H54 (cell line): Measurements from ENCODE around the gene PDE8A.

Experiments used
- DNase-seq: peaks from one replicate; pipeline ENCODE4 v3.0.0; 2011; ENCODE audit warnings: low spot score, mixed read lengths; ENCODE audit not compliant: insufficient read length
- FAIRE-seq: peaks from 3 replicates; lab custom pipeline; 2011; peaks lifted over from hg19 to GRCh38; lab: Jason Lieb, UNC
- POLR2A ChIP-seq: IDR thresholded peaks from 2 replicates; pipeline ENCODE4 v1.6.1; 2011; ENCODE audit warnings: low read depth, mild to moderate bottlenecking, low read length

The PDE8A gene

GRCh38 chr15:85120351-85121113 lies 138.9 kb downstream of the PDE8A start:
- FAIRE-seq, result no peak

GRCh38 chr15:85124173-85124572 lies 142.5 kb downstream of the PDE8A start:
- DNase-seq, result no peak
- no peak for FAIRE-seq
- TF ChIP-seq POLR2A, result no peak

More at GRCh38 chr15:85120351-85121113, 138.9 kb downstream of the PDE8A start:
- no peak for TF ChIP-seq POLR2A
- DNase-seq, result no peak

GRCh38 chr15:85125056-85125661 lies 143.5 kb downstream of the PDE8A start:
- DNase-seq, result peak; percentile 25
- no peak for TF ChIP-seq POLR2A
- no peak for FAIRE-seq

- no peak for FAIRE-seq
- DNase-seq, result no peak
- no peak for TF ChIP-seq POLR2A
These were observed 147.0 kb downstream of the PDE8A start for GRCh38 chr15:85128621-85129020.

- no peak for DNase-seq
- FAIRE-seq, result no peak
- no peak for TF ChIP-seq POLR2A
These were observed 148.2 kb downstream of the PDE8A start for GRCh38 chr15:85129881-85130280.

- DNase-seq (no peak), FAIRE-seq (no peak)
- no peak for TF ChIP-seq POLR2A
These were observed 150.3 kb downstream of the PDE8A start for GRCh38 chr15:85131915-85132314.

GRCh38 chr15:85133709-85134108 lies 152.1 kb downstream of the PDE8A start:
- DNase-seq (no peak), FAIRE-seq (no peak)
- TF ChIP-seq POLR2A, result no peak

- TF ChIP-seq POLR2A, result no peak
- DNase-seq (no peak), FAIRE-seq (no peak)
These were observed 156.0 kb downstream of the PDE8A start for GRCh38 chr15:85137489-85138168.

GRCh38 chr15:85139391-85139790 lies 157.7 kb downstream of the PDE8A start:
- DNase-seq, result no peak
- no peak for FAIRE-seq
- no peak for TF ChIP-seq POLR2A

GRCh38 chr15:85141726-85142125 lies 160.1 kb downstream of the PDE8A start:
- DNase-seq (no peak), FAIRE-seq (no peak)
- no peak for TF ChIP-seq POLR2A

- DNase-seq (no peak), FAIRE-seq (no peak)
- no peak for TF ChIP-seq POLR2A
These were observed 160.7 kb downstream of the PDE8A start for GRCh38 chr15:85142312-85142711.

- TF ChIP-seq POLR2A, result no peak
- DNase-seq (no peak), FAIRE-seq (no peak)
These were observed 167.9 kb downstream of the PDE8A start for GRCh38 chr15:85149465-85150129.

- no peak for TF ChIP-seq POLR2A
- DNase-seq (no peak), FAIRE-seq (no peak)
These were observed 168.4 kb downstream of the PDE8A start for GRCh38 chr15:85150130-85150480.

- FAIRE-seq, result no peak
- no peak for DNase-seq
- TF ChIP-seq POLR2A, result no peak
These were observed 169.5 kb downstream of the PDE8A start for GRCh38 chr15:85151145-85151544.
